Activated naive CD4-positive, alpha-beta T cell treated with anti-CD3 and anti-CD28 coated beads for 36 hours (primary cell): ENCODE measurements around the gene PRR20C. TPM values are rescaled to one million over a fixed set of nuclear protein-coding genes. Genes with fewer than 3 reads are reported as not detected.

Experiments used
- CTCF ChIA-PET: fragments of 350-600 bp; sonication (Branson Sonifier 250); formaldehyde crosslinking; loops from one replicate; lab custom pipeline; 2021; ENCODE audit warnings: antibody characterized with exemption; lab: Charles Lee
- DNase-seq: peaks from one replicate; pipeline ENCODE4 v3.0.0-alpha.2; 2020
- H3K27ac Mint-ChIP-seq: one replicate; pipeline ENCODE4 v1.8.0; 2021; ENCODE audit warnings: mild to moderate bottlenecking, mixed read lengths
- H3K27me3 Mint-ChIP-seq: one replicate; pipeline ENCODE4 v1.8.0; 2021; ENCODE audit warnings: low read depth, mixed read lengths
- H3K36me3 Mint-ChIP-seq: one replicate; pipeline ENCODE4 v1.8.0; 2021; ENCODE audit warnings: low read depth, mixed read lengths
- H3K4me1 Mint-ChIP-seq: one replicate; pipeline ENCODE4 v1.8.0; 2021; ENCODE audit warnings: low read depth, mixed read lengths
- H3K4me3 Mint-ChIP-seq: one replicate; pipeline ENCODE4 v1.8.0; 2021; ENCODE audit warnings: mild to moderate bottlenecking, moderate library complexity, mixed read lengths
- H3K9me3 Mint-ChIP-seq: one replicate; pipeline ENCODE4 v1.8.0; 2021; ENCODE audit warnings: mixed read lengths
- intact Hi-C: fragments of 100-400 bp; cut with micrococcal nuclease; formaldehyde crosslinking; loops from one replicate; pipeline ENCODE4 v1.15.1; 2023
- total RNA-seq, 2 experiments: library from RNA; stranded (reverse); gene quantifications; one replicate each; pipeline ENCODE4 v1.2.3, GENCODE V29; 2021

Gene PRR20C
- total RNA-seq, 2 experiments from 2014 or later: not detected

DNA sequence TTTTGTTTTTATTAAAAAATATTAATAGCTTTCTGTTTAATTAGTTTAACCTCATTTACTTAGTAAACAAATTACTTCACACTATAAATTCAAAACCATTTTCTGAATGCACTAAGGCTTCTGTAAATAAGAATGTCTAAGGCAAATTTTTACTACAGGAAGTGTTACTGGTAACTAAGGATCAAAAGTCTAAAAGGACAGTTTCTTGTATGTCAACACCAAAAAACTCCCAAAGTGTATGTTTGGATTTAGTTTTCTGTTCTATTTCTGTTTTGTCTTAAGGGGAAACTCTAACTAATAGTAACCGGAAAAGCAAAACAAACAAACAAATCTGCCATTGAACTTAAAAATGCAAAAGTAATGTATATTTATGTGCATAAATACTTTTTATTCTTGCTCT is 37.8 kb downstream of the PRR20C start:
- CTCF ChIA-PET: no interaction called here
- Mint-ChIP-seq H3K27me3 (no peaks in the 10 kb centered on the region), H3K4me3 (no peak overlapping the region), H3K36me3 (no peaks in the 10 kb centered on the region), H3K4me1 (no peaks in the 10 kb centered on the region), H3K9me3 (peaks cover 6% of the 10 kb centered on the region), H3K27ac (no peak overlapping the region)
- DNase-seq: no peak
- intact Hi-C loops: no loop called here

Other genes with a start within 250 kb of the PRR20C start
- not detected for gene PRR20A, start 13.1 kb upstream of the PRR20C start, total RNA-seq
- gene PRR20B, start 6.6 kb upstream of the PRR20C start, total RNA-seq: not detected
- not detected for gene PRR20D, start 6.6 kb downstream of the PRR20C start, total RNA-seq
- not detected for gene PRR20E, start 13.1 kb downstream of the PRR20C start, total RNA-seq